NB4 (cell line): ENCODE measurements around the gene S1PR3.

ENCODE experiments used
- DNase-seq: peaks from one replicate; pipeline ENCODE4 v3.0.0; 2010; ENCODE audit warnings: low read depth
- H3K4me3 ChIP-seq: one replicate; pipeline ENCODE4 v1.5.1; 2011; ENCODE audit warnings: mild to moderate bottlenecking, low read depth, low read length, moderate library complexity
- MYC ChIP-seq: IDR thresholded peaks from 2 replicates; pipeline ENCODE4 v1.6.1; 2011; ENCODE audit warnings: low read depth, low read length
- POLR2A ChIP-seq: IDR thresholded peaks from 2 replicates; pipeline ENCODE4 v1.6.1; 2011; ENCODE audit warnings: mild to moderate bottlenecking; ENCODE audit not compliant: insufficient read length; ENCODE audit errors: extremely low read depth
- TF ChIP-seq, protein P1 (sequence below): IDR thresholded peaks from one replicate; pipeline ENCODE4 v1.5.1; 2012; ENCODE audit warnings: low read depth, low read length
- TF ChIP-seq, protein P2 (sequence below): IDR thresholded peaks from 2 replicates; pipeline ENCODE4 v1.6.1; 2011; ENCODE audit warnings: low read depth, low read length

Gene S1PR3

DNA sequence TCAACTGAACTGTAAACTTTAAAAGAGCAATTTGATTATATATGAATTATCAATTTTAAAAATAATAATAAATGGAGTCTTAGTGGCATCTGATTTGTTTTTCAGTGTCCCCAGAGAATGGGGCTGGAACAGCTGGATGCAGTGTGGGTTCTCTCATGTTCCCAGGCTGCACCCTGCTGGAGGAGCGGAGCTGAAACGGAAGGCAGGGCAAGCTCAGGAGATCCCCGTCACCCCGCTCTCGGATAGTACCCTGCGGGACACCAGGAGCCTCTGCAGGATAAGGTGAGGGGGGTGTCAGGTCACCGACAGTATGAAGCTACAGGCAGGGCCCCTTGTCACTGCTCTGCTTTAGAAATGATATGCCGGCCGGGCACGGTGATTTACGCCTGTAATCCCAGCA, 57.3 kb downstream of the S1PR3 start:
- no peak for DNase-seq

DNA sequence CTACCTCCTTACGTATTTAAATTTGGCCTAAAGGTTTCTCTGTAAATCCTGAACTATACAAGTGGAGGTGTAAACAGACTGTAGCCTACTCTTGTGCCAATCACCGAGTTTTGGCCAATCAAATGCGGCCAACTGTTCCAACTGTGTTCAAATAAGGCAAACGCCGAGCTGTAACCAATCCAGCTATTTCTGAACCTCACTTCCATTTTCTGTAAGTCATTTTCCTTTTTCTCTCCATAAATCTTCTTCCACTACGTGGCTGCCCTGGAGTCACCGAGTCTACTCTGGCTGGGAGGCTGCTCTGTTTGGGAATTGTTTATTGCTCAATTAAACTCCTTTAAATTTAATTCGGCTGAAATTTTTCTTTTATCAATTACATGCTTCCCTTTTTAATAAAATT, 58.4 kb downstream of the S1PR3 start:
- H3K4me3 ChIP-seq: no peak overlapping the region
- TF ChIP-seq, protein P1, sequence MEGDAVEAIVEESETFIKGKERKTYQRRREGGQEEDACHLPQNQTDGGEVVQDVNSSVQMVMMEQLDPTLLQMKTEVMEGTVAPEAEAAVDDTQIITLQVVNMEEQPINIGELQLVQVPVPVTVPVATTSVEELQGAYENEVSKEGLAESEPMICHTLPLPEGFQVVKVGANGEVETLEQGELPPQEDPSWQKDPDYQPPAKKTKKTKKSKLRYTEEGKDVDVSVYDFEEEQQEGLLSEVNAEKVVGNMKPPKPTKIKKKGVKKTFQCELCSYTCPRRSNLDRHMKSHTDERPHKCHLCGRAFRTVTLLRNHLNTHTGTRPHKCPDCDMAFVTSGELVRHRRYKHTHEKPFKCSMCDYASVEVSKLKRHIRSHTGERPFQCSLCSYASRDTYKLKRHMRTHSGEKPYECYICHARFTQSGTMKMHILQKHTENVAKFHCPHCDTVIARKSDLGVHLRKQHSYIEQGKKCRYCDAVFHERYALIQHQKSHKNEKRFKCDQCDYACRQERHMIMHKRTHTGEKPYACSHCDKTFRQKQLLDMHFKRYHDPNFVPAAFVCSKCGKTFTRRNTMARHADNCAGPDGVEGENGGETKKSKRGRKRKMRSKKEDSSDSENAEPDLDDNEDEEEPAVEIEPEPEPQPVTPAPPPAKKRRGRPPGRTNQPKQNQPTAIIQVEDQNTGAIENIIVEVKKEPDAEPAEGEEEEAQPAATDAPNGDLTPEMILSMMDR: no peak
- no peak for TF ChIP-seq MYC
- TF ChIP-seq, protein P2, sequence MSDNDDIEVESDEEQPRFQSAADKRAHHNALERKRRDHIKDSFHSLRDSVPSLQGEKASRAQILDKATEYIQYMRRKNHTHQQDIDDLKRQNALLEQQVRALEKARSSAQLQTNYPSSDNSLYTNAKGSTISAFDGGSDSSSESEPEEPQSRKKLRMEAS: no peak
- no peak for TF ChIP-seq POLR2A
- no peak for DNase-seq

More for the DNA sequence above, 57.3 kb downstream of the S1PR3 start:
- no peak for TF ChIP-seq POLR2A
- TF ChIP-seq, protein P1: no peak
- TF ChIP-seq MYC: no peak
- TF ChIP-seq, protein P2: no peak
- H3K4me3 ChIP-seq: no peak overlapping the region

DNA sequence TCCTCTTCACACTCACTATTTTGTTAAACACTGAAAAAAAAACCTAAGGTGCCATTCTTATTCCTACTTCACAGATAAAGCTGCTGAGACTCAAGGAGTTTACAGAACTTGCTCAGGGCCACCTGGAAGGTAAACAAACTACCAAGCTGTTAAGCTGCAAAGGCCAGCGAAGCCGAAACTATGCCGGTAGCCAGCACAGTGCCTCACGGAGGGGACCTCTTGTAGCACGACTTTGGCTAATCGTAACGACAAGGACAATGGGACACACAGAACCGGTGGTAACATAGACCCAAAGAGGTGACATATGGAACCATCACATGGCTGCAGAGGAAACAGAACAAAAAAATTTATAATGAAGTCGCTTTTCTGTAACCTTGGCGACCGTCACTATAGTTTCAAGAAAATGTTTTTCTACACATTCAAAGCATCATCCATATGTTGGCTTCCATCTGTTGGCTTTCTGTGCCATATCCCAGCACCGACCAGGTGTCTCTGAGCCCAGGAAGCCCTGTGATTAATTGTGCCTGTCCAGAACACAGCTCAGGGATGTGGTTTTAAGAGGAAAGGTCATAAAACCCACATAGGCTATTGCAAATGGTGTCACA, 60.3 kb downstream of the S1PR3 start:
- TF ChIP-seq, protein P2: no peak
- TF ChIP-seq POLR2A: no peak
- TF ChIP-seq, protein P1: no peak
- TF ChIP-seq MYC: no peak
- H3K4me3 ChIP-seq: no peak overlapping the region

DNA sequence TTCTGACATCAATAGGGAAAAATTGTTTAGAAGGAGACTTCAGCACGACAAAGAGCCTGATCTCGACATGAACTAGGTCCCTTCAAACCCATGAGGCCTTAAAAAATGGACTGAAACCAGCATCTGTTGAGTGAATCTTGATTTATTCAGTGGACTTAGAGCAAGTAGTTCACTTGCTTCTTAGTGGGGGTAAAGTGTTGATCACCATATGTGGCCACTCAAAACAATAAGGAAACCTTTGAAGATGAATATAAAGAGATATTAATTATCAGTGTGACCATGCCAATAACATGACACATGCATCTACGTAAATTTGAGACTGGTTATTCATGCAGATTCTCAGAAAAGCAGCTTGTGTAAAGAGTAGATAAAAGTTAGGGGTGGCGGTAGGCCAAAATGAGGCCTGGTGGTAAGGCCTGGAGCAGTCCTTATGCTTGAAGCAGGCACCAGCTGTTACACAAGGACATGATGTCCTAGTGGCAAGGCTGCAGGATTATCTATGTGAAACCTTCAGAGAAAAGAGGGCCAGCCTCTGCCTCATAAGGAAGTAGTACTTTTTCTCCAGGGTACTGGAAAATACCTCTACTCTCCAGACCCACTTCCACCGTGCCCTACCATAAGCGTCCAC, 61.3 kb downstream of the S1PR3 start:
- no peak overlapping the region for H3K4me3 ChIP-seq
- no peak for DNase-seq
- TF ChIP-seq, protein P1: no peak
- TF ChIP-seq, protein P2: no peak
- TF ChIP-seq MYC: no peak
- TF ChIP-seq POLR2A: no peak

More for the DNA sequence above, 60.3 kb downstream of the S1PR3 start:
- DNase-seq: no peak

DNA sequence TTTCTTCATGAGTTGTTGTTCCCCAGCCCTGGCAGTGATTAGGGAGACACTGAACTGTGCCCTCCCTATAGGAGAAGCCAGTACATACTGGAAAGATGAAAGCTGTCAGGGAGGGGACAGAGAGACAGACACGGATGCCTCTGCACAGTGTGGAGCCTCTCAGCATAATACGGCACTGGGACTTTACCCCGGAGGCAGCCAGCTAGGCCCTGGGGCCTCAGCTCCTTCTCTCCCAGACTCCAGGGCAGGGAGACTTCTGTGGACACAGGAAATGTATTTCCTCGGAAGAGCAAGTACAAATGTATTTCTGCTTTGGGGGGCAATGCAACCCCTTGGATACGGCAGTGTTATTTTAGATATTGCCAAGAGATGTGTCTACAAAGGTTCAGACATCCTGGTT, 62.0 kb downstream of the S1PR3 start:
- no peak for TF ChIP-seq MYC
- TF ChIP-seq POLR2A: no peak
- TF ChIP-seq, protein P2: no peak
- TF ChIP-seq, protein P1: no peak
- no peak overlapping the region for H3K4me3 ChIP-seq

More for the DNA sequence above, 62.0 kb downstream of the S1PR3 start:
- DNase-seq: no peak
